Activated T-cell treated with anti-CD3 and anti-CD28 coated beads, Interleukin-2, amount 50 U/mL, for 48 hours (primary cell): ENCODE measurements around the gene WAPL.
"Not testable (repeated sequence)": the region's sequence is repeated elsewhere in the genome, so short reads cannot be mapped to it uniquely, and the experiment has no call there.

Source experiments
- DNase-seq, 2 experiments: peaks; one replicate each; pipeline ENCODE4 v3.0.0-alpha.2; 2020

The WAPL gene

GRCh38 chr10:86521678-86522509 lies at the start of gene WAPL:
TSS of gene WAPL (minus strand) at chr10:86521792. CDS start at chr10:86518069, 3,723 bp downstream.
- DNase-seq = peak; percentile 94 to 97

GRCh38 chr10:86569335-86569734 lies 47.7 kb upstream of the WAPL start:
- no peak for DNase-seq

- DNase-seq = not testable (repeated sequence)
Observed at GRCh38 chr10:86566518-86566917, 44.9 kb upstream of the WAPL start.

- not testable (repeated sequence) for DNase-seq
Observed at GRCh38 chr10:86563338-86563737, 41.7 kb upstream of the WAPL start.

GRCh38 chr10:86558695-86559094 lies 37.1 kb upstream of the WAPL start:
- not testable (repeated sequence) for DNase-seq

GRCh38 chr10:86556933-86557649 lies 35.5 kb upstream of the WAPL start:
- no peak for DNase-seq

- DNase-seq = no peak
Observed at GRCh38 chr10:86556532-86556931, 34.9 kb upstream of the WAPL start.

GRCh38 chr10:86553639-86554038 lies 32.0 kb upstream of the WAPL start:
- DNase-seq = no peak

GRCh38 chr10:86553213-86553612 lies 31.6 kb upstream of the WAPL start:
- DNase-seq = no peak

- no peak for DNase-seq
Observed at GRCh38 chr10:86547296-86547695, 25.7 kb upstream of the WAPL start.

- no peak for DNase-seq
Observed at GRCh38 chr10:86545101-86545500, 23.5 kb upstream of the WAPL start.

- no peak for DNase-seq
Observed at GRCh38 chr10:86540016-86540415, 18.4 kb upstream of the WAPL start.

GRCh38 chr10:86538547-86538946 lies 17.0 kb upstream of the WAPL start:
- DNase-seq = no peak

- DNase-seq = not testable (repeated sequence)
Observed at GRCh38 chr10:86538040-86538439, 16.4 kb upstream of the WAPL start.

GRCh38 chr10:86536294-86536861 lies 14.8 kb upstream of the WAPL start:
- DNase-seq = peak; percentile 61 to 66

GRCh38 chr10:86535132-86535882 lies 13.7 kb upstream of the WAPL start:
- DNase-seq = peak; percentile 54 to 60

GRCh38 chr10:86533328-86533727 lies 11.7 kb upstream of the WAPL start:
- DNase-seq = no peak

- not testable (repeated sequence) for DNase-seq
Observed at GRCh38 chr10:86528736-86529135, 7.1 kb upstream of the WAPL start.

- DNase-seq = no peak
Observed at GRCh38 chr10:86526606-86527005, 5.0 kb upstream of the WAPL start.

GRCh38 chr10:86525713-86526112 lies 4.1 kb upstream of the WAPL start:
- not testable (repeated sequence) for DNase-seq

- no peak for DNase-seq
Observed at GRCh38 chr10:86524225-86524962, 2.8 kb upstream of the WAPL start.

GRCh38 chr10:86523348-86523747 lies 1.8 kb upstream of the WAPL start:
- no peak for DNase-seq
